HUES64 (cell line): ENCODE results near the gene ECT2L.

Source experiments
- H3K27ac ChIP-seq: 2 replicates; pipeline ENCODE4 v1.7.0; 2013; ENCODE audit warnings: low read depth, low read length, inconsistent platforms
- H3K27me3 ChIP-seq: 2 replicates; pipeline ENCODE4 v1.6.1; 2013; ENCODE audit warnings: mild to moderate bottlenecking, low read length; ENCODE audit not compliant: insufficient read depth
- H3K36me3 ChIP-seq: 2 replicates; pipeline ENCODE4 v1.6.1; 2013; ENCODE audit warnings: mild to moderate bottlenecking, low read length; ENCODE audit not compliant: insufficient read depth
- H3K4me1 ChIP-seq: 2 replicates; pipeline ENCODE4 v1.6.1; 2013; ENCODE audit warnings: mild to moderate bottlenecking, low read length, moderate library complexity; ENCODE audit not compliant: insufficient read depth
- H3K4me3 ChIP-seq: 2 replicates; pipeline ENCODE4 v1.5.1; 2013; ENCODE audit warnings: mild to moderate bottlenecking, low read length, moderate library complexity
- H3K9ac ChIP-seq: 2 replicates; pipeline ENCODE4 v1.6.1; 2013; ENCODE audit warnings: mild to moderate bottlenecking, low read depth, low read length
- H3K9me3 ChIP-seq: 2 replicates; pipeline ENCODE4 v1.6.1; 2013; ENCODE audit warnings: low read depth, low read length; ENCODE audit not compliant: insufficient read depth
- WGBS: fragments of 150-250, 120-280 bp; methylation state at CpG from one replicate; pipeline ENCODE4 v1.1.7; 2013; ENCODE audit warnings: missing lambda C conversion rate; 5-methylcytosine and 5-hydroxymethylcytosine counted together

The ECT2L gene

DNA sequence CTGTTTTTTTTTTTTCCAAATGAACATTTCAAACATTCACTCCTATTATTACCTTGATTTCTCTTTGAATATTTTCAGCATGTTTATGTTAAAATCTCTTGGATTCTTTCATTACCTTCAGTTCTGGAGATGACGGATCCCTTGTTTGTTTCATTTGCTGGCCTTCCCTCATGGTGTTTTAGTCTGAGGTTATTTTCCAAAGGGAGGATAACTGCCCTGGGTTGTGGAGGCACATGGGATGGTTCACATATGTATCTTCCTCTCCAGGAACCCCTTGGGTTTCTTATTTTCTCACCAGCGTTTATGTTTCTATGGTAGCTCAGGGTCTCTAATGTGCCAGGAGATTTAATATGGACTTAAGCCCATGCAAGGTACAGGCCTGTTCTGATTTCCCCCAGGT lies 36.3 kb downstream of the ECT2L start:
- Histone ChIP-seq H3K4me3 (no peak overlapping the region), H3K27ac (no peak overlapping the region), H3K9me3 (no peaks in the 10 kb centered on the region), H3K36me3 (no peaks in the 10 kb centered on the region), H3K9ac (no peak overlapping the region), H3K27me3 (no peaks in the 10 kb centered on the region), H3K4me1 (peaks cover 9% of the 10 kb centered on the region)
- 91% methylated on average over 2 of the region's 2 CpGs for WGBS

DNA sequence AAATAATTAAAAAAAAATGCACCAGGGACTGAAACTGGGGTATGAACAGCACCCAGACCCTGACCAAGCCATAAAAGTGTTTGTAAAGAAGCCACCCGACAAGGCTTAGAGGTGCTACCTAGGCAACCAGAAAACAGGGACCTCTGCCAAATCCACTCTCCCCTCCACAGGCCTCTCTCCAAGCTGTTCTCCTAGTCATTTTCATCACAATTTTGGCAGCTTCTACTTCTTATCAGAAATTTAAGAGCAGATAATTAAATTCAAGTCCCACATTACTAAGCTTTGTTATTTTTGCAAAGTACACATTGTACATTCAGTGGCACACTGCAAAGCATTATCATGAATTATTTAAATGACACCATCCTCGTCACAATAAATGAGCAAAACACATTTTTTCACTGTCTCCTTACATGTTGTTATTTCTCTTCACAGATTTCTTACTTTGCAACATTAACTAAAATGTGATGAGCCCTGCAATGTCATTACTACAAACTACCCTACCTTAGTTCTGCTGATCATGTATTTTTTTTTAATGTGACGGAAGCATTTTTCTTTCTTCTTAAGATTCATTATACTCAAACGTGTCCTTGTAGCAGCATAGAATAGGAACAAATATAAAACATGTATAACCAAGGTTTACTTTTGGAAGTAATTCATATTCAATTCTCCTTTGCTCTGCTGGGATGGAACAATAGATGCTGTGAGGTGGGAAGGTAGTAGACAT lies 38.1 kb downstream of the ECT2L start:
- Histone ChIP-seq H3K36me3 (no peaks in the 10 kb centered on the region), H3K4me3 (no peak overlapping the region), H3K9ac (no peak overlapping the region), H3K27ac (no peak overlapping the region), H3K27me3 (no peaks in the 10 kb centered on the region), H3K4me1 (no peaks in the 10 kb centered on the region; the same call in 1 of the 2 replicates), H3K9me3 (no peaks in the 10 kb centered on the region)
- WGBS: 88% methylated on average over 2 of the region's 4 CpGs

DNA sequence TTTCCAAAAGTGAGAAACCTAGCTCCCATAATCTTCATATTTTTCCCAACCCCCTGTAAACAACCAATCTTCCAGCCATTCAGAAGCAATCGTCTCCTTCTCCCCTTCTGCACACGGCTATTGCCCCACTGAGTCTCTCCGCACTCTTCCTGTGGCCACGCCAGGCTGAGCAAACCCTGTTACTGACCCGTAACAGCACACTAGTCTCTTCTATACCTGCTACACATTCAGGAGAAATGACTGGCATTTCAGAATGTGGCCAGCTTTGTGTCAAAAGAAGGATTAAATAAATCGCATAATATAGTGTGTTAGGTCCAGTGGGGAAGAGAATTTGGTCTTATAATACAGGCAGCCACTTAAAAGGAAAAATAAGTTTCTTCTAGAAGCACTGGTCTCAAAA lies 41.4 kb downstream of the ECT2L start:
- Histone ChIP-seq H3K27me3 (no peaks in the 10 kb centered on the region), H3K27ac (no peak overlapping the region), H3K36me3 (no peaks in the 10 kb centered on the region), H3K4me1 (no peaks in the 10 kb centered on the region), H3K9me3 (no peaks in the 10 kb centered on the region; the same call in 1 of the 2 replicates), H3K4me3 (no peak overlapping the region), H3K9ac (no peak overlapping the region)
- 91% methylated on average over 6 of the region's 6 CpGs for WGBS

- Histone ChIP-seq H3K27ac (no peak overlapping the region), H3K4me3 (no peak overlapping the region), H3K9me3 (no peaks in the 10 kb centered on the region; the same call in 1 of the 2 replicates), H3K27me3 (no peaks in the 10 kb centered on the region), H3K36me3 (no peaks in the 10 kb centered on the region), H3K4me1 (peaks cover 9% of the 10 kb centered on the region), H3K9ac (no peak overlapping the region)
- WGBS: 45% methylated on average over 9 of the region's 9 CpGs
These were observed 48.3 kb downstream of the ECT2L start for GRCh38 chr6:138844192-138844591.

DNA sequence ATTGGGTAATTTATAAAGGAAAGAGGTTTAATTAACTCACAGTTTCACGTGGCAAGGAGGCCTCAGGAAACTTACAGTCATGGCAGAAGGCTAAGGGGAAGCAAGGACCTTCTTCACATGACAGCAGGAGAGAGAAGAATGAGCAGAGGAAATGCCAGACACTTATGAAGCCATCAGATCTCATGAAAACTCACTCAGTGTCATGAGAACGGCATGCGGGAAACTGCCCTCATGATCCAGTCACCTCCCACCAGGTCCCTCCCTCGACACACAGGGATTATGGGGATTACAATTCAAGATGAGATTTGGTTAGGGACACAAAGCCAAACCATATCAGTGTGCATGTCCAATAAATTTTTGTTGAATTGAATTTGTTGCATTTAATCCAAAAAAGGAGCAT lies 52.0 kb downstream of the ECT2L start:
- Histone ChIP-seq H3K9me3 (no peaks in the 10 kb centered on the region), H3K4me1 (peaks cover 9% of the 10 kb centered on the region), H3K9ac (no peak overlapping the region), H3K27me3 (no peaks in the 10 kb centered on the region), H3K27ac (no peak overlapping the region), H3K36me3 (no peaks in the 10 kb centered on the region), H3K4me3 (no peak overlapping the region)
- 88% methylated on average over 1 of the region's 4 CpGs for WGBS

GRCh38 chr6:138848461-138848860 lies 52.6 kb downstream of the ECT2L start:
- H3K9ac ChIP-seq: no peak overlapping the region
- 82% methylated on average over 4 of the region's 4 CpGs for WGBS
- H3K4me1 ChIP-seq: peaks cover 9% of the 10 kb centered on the region
- H3K36me3 ChIP-seq: no peaks in the 10 kb centered on the region
- H3K27ac ChIP-seq: no peak overlapping the region
- H3K27me3 ChIP-seq: no peaks in the 10 kb centered on the region
- H3K4me3 ChIP-seq: no peak overlapping the region
- H3K9me3 ChIP-seq: no peaks in the 10 kb centered on the region

DNA sequence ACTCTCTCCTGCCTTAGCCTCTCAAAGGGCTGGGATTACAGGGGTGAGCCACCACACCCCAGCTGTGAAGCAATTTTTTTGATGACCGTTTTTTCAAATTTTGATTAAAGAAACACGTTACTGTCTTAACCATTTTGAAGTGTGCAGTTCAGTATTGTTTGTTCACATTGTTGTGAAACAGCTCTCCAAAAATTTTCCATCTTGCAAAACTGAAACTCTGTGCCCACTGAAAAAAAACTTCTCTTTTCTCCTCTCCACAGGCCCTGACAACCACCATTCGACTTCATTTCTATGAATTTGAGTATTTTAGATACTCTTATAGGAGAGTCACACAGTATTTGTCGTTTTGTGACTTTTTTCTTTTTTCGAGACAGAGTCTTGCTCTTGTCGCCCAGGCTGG lies 53.9 kb downstream of the ECT2L start:
- no peaks in the 10 kb centered on the region for H3K36me3 ChIP-seq
- H3K4me1 ChIP-seq: no peaks in the 10 kb centered on the region
- H3K9ac ChIP-seq: no peak overlapping the region
- H3K27me3 ChIP-seq: no peaks in the 10 kb centered on the region
- no peak overlapping the region for H3K4me3 ChIP-seq
- H3K27ac ChIP-seq: no peak overlapping the region
- H3K9me3 ChIP-seq: no peaks in the 10 kb centered on the region
- 96% methylated on average over 5 of the region's 6 CpGs for WGBS

- no peaks in the 10 kb centered on the region for H3K9me3 ChIP-seq
- no peak overlapping the region for H3K4me3 ChIP-seq
- H3K27ac ChIP-seq: no peak overlapping the region
- WGBS: 93% methylated on average over 6 of the region's 6 CpGs
- no peaks in the 10 kb centered on the region for H3K27me3 ChIP-seq
- H3K9ac ChIP-seq: no peak overlapping the region
- no peaks in the 10 kb centered on the region for H3K36me3 ChIP-seq
- H3K4me1 ChIP-seq: no peaks in the 10 kb centered on the region
These were observed 60.8 kb downstream of the ECT2L start for GRCh38 chr6:138856654-138857053.

DNA sequence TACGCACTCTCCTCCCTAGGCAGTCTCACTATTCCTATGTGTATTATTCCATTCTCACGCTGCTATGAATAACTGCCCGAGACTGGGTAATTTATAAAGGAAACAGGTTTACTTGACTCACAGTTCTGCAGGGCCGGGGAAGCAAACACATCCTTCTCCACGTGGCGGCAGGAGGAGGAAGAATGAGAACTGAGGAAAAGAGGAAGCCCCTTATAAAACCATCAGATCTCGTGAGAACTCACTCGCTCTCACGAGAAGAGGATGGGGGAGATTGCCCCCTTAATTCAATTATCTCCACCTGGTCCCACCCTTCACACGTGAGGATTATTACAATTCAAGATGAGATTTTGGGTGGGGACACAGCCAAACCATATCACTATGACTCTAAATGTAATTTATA lies 61.9 kb downstream of the ECT2L start:
- Histone ChIP-seq H3K9me3 (no peaks in the 10 kb centered on the region), H3K4me1 (no peaks in the 10 kb centered on the region), H3K4me3 (no peak overlapping the region), H3K27ac (no peak overlapping the region), H3K36me3 (no peaks in the 10 kb centered on the region), H3K9ac (no peak overlapping the region), H3K27me3 (no peaks in the 10 kb centered on the region)
- WGBS: 90% methylated on average over 6 of the region's 10 CpGs

- Histone ChIP-seq H3K36me3 (no peaks in the 10 kb centered on the region), H3K9ac (no peak overlapping the region), H3K9me3 (no peaks in the 10 kb centered on the region), H3K4me1 (peaks cover 4% of the 10 kb centered on the region; the same call in 1 of the 2 replicates), H3K27me3 (no peaks in the 10 kb centered on the region), H3K27ac (no peak overlapping the region), H3K4me3 (no peak overlapping the region)
- WGBS: 83% methylated on average over 8 of the region's 8 CpGs
These were observed 66.6 kb downstream of the ECT2L start for GRCh38 chr6:138862456-138862855.

GRCh38 chr6:138863321-138863720 lies 67.4 kb downstream of the ECT2L start:
- Histone ChIP-seq H3K9me3 (no peaks in the 10 kb centered on the region), H3K4me1 (peaks cover 4% of the 10 kb centered on the region; the same call in 1 of the 2 replicates), H3K27me3 (no peaks in the 10 kb centered on the region), H3K4me3 (no peak overlapping the region), H3K36me3 (no peaks in the 10 kb centered on the region), H3K27ac (no peak overlapping the region), H3K9ac (no peak overlapping the region)
- WGBS: 90% methylated on average over 9 of the region's 9 CpGs
